ENCODE measurements around the gene TRANK1. TPM values are rescaled to one million over a fixed set of nuclear protein-coding genes. Genes with fewer than 3 reads are reported as not detected.

The TRANK1 gene
- total and polyA plus RNA-seq, 2 of the 8 experiments (the other 6 are each of a cell fraction or from before 2014, with no cell fraction given) = 2.9 to 8.8 TPM

DNA sequence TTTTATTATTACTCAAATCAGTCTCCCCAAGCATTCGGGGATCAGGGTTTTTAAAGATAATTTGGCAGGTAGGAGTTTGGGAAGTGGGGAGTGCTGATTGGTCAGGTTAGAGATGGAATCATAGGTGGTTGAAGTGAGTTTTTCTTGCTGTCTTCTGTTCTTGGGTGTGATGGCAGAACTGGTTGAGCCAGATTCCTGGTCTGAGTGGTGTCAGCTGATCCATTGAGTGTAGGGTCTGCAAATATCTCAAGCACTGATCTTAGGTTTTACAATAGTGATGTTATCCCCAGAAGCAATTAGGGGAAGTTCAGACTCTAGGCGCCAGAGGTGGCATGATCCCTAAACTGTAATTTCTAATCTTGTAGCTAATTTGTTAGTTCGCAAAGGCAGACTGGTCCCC is 20.6 kb upstream of the TRANK1 start (continued):
- TF ChIP-seq, protein P1, sequence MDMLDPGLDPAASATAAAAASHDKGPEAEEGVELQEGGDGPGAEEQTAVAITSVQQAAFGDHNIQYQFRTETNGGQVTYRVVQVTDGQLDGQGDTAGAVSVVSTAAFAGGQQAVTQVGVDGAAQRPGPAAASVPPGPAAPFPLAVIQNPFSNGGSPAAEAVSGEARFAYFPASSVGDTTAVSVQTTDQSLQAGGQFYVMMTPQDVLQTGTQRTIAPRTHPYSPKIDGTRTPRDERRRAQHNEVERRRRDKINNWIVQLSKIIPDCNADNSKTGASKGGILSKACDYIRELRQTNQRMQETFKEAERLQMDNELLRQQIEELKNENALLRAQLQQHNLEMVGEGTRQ (IDR thresholded peaks at IDR 0.05; ENCODE audit: low read length) = no peak
- TF ChIP-seq, protein P2, sequence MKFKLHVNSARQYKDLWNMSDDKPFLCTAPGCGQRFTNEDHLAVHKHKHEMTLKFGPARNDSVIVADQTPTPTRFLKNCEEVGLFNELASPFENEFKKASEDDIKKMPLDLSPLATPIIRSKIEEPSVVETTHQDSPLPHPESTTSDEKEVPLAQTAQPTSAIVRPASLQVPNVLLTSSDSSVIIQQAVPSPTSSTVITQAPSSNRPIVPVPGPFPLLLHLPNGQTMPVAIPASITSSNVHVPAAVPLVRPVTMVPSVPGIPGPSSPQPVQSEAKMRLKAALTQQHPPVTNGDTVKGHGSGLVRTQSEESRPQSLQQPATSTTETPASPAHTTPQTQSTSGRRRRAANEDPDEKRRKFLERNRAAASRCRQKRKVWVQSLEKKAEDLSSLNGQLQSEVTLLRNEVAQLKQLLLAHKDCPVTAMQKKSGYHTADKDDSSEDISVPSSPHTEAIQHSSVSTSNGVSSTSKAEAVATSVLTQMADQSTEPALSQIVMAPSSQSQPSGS (IDR thresholded peaks at IDR 0.05; ENCODE audit: low read length) = 0 out of 2 replicates have a peak, but pooled peaks have one; percentile 41
- TF ChIP-seq CBX8 (IDR thresholded peaks at IDR 0.05; ENCODE audit: borderline replicate concordance, low read depth, low read length) (no peak), SP1 (IDR thresholded peaks at IDR 0.05; ENCODE audit: low read depth, low read length) (peak; percentile 89)

All from H1 (cell line).